ENCODE measurements around the gene ZNF830.
"Not testable (repeated sequence)": the region's sequence is repeated elsewhere in the genome, so short reads cannot be mapped to it uniquely, and the experiment has no call there.

The ZNF830 gene

DNA sequence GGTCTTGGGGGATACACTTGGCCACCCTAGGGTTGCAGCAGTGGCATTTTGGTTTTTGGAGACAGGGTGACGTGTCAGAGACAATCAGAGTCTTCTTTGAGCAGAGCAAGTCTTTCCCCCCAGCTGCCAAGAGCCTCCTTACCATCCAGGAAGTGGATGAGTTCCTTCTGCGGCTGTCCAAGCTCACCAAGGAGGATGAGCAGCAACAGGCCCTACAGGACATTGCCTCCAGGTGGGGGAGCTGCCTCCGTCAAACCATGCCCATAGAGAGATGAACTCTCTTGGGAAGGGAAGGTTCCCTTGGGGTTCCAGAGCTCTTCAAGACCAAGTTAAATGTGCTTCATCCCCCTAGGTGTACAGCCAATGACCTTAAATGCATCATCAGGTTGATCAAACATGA lies 30.3 kb downstream of the ZNF830 start:
- no peak for DNase-seq (ENCODE audit: low spot score)

DNA sequence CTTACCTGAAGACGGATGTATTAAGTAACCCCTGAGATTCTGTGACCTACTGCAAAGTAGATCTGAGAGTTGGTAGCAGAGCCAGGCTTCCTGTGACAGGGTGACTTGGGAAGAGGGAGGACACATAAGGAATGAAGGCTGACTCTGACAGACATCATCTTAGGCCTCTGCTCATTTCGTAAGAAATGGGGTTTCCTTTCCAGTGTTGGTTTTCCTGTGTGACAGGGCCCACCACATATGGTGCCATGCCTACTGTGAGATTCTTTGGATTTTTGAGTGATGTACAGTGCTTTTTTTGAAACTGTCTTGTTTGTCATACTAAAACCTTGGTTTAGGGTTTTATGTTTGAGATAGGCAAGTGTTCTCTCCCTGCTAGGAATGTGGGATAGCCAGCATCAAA lies 31.7 kb downstream of the ZNF830 start:
- DNase-seq (ENCODE audit: low spot score) = no peak

DNA sequence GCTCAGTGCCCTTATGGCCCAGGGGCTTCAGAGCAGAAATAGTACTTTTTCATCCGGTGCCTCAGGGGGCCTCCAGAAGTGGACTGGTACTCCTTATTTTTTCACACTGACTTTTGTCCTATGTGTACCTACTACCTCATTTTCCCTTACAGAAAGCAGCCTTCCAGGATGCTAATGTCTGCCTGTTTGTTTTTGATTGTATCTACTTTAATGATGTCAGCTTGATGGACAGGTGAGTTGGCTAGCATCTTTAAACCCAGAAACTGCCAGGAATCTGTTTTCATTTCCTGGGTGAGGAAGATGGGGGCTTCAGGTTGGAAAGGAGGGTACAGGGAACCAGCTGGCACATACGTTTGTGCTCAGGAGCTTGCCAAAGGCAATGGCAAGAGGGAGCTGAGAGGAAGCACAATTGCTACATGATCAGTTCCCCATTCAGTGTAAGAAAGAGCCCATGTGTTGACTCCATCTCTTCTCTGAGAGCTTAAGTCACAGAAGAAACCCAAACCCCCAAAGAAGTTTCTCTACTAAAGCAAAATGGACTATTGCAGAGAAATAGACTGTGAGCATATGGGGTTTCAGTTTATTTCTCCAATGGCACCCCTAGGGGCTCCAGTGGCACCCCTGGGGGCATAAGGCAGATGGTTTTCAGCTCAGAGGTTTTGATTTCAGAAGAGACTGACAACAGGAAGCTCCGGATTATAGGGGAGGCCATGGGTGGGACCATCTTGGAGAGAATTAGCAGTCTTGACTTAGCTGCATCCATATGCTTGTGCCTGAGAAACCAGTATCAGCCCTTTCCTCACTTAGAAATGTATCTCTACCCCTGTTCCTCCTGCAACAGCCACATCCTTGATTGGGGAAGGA lies 35.3 kb downstream of the ZNF830 start:
- DNase-seq (ENCODE audit: low spot score) = no peak

DNA sequence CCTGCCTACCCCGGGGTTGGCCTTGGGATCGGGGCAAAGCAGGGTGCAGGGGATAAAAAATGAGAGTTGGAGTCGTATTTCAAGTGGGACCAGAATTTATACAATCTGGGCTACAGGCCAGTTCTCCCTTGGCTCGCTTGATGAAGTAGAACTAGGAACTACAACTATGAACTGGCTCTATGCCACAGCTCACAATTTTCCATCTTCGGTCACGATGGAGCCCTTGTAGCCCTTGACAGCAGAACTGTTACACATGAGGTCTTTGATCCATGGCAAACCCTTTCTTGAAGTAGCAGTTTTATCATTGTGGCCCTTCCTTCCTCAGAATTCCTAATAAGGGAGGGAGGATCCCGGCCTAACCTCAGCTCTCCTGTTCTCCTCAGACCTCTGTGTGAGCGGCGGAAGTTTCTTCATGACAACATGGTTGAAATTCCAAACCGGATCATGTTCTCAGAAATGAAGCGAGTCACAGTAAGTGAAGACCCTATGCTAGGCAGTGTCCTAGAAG lies 36.1 kb downstream of the ZNF830 start:
- DNase-seq (ENCODE audit: low spot score) = no peak

DNA sequence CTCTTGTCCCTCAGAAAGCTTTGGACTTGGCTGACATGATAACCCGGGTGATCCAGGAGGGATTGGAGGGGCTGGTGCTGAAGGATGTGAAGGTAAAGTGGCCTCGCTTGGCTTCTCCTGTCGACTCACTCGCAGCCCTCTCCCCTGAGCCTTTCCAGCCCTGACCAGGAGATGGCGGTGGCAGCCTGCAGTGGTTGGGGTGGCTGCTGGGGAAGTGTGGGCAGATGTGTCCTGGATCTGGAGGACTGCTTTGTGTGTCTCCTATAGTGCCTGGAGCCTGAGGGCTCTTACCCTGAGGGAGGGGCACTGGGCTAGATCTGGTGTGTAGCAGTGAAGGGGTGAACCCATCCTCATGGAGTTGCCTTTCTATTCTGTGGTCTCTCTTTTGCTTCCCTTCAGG lies 36.9 kb downstream of the ZNF830 start:
- peak; percentile 91 for DNase-seq (ENCODE audit: low spot score)

DNA sequence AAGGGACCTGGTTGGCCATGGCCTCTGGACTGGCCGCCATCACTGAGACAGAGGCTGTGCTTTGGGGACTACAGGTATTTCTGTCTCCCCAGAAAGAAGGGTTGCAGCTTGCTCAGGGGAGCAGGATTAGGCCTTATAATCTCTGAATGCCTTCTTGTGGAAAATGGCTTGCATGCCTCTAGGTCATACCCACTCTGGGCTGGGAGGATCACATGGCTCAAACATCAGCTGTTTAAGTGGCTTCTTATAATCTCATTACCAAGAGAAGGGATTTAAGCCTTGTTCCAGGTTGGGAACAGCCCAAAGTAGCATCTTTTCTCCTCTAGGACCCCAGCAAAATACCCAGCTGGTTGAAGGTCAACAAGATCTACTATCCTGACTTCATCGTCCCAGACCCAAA lies 38.1 kb downstream of the ZNF830 start:
- no peak for DNase-seq (ENCODE audit: low spot score)

DNA sequence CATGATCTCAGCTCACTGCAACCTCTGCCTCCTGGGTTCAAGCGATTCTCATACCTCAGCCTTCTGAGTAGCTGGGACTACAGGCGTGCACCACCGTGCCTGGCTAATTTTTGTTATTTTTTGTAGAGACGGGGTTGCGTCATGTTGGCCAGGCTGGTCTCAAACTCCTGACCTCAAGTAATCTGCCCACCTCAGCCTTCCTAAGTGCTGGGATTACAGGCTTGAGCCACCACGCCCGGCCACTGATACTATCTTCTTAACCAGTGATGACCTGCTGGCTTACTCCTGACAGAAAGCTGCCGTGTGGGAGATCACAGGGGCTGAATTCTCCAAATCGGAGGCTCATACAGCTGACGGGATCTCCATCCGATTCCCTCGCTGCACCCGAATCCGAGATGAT lies 39.6 kb downstream of the ZNF830 start:
- not testable (repeated sequence) for DNase-seq (ENCODE audit: low spot score)

DNA sequence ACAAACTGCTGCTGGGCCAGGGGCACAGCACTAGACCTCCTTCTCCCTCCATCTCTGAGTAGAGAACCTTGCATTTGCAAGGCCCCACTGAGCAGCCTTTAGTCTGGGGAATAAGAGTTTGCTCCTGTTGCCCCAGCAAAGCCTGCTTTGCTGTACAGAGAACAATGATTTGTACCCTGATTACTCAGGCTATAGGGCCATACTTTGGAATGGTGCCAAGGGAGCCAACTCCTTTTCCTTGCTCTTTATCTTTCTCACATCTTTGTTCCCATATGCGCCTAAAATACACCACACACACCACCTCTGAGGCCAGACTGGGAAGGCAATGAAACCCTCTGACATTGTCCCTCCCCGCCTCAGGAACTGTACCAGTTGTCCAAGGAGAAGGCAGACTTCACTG lies 40.2 kb downstream of the ZNF830 start:
- DNase-seq (ENCODE audit: low spot score) = no peak

DNA sequence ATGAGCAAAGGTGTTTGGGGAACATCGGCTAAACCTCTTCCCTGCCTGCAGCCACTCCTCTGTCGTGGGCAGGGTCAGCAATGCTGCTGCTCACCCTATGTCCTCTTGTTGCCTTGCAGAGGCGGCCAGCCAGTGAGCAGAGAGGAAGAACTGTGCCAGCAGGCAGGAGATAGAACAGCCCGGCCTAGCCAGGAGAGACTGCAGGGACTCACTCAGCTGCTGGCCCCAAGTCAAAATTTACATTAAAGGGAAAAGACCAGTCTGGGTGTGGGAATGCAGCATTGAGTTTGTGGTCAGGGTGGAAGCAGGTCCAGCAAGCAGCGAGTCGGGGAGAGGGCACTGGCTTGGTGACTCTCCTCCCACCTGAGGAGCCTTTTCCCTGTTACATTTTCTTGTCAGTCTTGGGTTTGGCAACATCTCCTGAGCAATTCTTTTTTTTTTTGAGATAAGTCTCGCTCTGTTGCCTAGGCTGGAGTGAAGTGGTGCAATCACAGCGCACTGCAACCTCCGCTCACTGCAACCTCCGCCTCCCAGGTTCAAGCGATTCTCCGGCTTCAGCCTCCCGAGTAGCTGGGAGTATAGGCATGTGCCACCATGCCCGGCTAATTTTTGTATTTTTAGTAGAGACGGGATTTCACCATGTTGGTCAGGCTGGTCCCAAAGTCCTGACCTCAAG lies 41.7 kb downstream of the ZNF830 start:
- DNase-seq (ENCODE audit: low spot score) = no peak

DNA sequence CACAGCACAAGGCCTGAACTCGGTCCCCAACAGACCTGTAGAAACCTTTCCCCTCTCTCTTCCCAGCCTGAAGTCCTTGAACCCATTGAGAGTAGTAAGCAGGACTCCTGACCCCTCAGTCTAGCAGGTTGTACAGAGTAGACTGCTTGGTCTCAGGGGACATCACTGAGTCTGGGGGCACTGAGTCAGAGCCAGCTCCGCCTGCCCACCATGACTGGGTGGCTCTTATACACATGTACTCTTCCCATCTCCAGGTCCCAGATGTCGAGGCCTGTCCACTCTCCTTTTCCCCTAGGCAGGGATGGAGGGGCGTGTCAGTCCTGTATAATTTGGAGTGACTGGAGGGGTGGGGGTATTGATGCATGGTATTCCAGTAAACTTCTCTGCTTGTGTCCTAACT lies 42.4 kb downstream of the ZNF830 start:
- DNase-seq (ENCODE audit: low spot score) = no peak

DNA sequence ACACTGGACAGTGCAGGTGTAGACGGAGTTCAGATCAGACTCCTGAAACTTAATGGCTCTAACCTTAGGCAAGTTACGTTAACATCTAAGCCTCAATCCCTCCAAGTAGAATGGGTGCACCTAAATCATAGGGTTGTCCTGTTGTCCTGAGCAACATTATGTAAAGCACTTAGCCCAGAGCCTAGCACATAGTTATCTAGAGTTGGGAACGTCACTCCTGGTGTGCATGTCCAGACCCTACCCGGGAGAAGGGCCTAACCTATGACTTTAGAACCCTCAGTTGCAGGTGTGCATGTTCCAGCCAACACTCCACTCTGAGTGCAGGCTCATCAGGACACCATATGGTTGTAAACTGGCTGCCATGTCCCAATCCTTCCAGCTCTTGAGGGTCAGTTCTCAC lies 45.0 kb downstream of the ZNF830 start:
- no peak for DNase-seq (ENCODE audit: low spot score)

DNA sequence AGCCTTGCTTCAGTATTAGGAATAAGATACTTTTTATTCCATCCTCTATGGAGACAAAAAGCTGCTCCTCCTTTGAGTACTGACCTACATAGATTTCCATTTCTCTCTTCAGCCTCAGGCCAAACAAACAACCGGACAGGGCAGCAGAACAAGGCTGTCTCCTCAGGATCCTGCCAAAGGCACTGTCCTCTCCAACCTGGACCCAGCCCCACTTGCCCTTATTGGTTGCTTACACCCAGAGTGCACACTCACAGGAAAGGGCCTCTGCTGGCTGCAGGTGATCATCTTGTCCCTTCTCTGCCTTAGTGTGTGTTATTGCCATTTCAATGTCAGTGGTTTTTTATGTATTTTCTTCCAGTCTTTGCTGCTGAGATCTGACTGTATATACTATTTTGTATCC lies 45.6 kb downstream of the ZNF830 start:
- no peak for DNase-seq (ENCODE audit: low spot score)

DNA sequence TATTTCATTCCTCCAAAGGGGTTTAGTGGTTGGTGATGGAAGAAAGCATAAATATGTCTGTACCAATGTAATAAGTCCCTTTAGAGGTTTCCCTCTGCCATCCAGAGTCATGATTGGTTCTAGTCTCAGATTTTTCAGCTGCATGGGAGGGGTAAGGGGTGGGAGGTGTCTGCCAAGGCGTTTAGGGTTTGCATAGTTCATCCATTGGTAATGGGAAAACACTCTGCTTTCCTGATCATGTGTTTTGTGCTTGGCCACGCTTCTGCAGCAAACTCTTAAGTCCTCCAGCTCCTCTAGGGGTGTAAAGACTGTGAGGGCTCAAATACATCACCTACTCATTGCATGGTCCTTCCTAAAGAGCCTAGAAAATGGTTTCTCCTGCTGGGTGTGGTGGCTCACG lies 48.8 kb downstream of the ZNF830 start:
- DNase-seq (ENCODE audit: low spot score) = no peak

DNA sequence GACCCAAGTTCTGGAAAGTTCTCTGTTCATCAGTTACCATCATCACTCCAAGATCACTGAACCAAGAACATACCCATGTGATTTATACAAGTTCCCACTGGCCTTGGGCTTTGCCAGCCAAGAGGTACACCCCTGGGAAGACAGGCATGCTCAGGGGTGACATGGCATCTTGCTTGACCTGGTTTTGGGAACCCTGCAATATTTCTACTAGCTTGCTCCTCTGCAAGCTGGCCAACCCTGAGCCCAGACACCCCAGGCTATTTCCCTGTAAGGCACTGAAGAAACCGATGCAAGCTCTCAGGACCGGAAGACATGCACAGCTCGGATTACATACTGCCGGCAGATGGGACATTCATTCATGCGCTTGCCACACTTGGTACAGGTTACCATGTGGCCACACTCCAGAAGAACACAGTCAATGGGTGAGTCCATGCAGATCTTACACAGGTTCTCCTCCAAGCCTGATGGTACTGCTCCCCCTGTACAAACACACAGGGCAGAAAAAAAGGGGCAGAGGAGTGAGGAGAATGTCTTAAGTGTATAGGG lies 50.4 kb downstream of the ZNF830 start:
- no peak for DNase-seq (ENCODE audit: low spot score)
